Stimulated activated CD8-positive, alpha-beta memory T cell treated with anti-CD3 and anti-CD28 coated beads, Interleukin-15, amount 100 ng/mL, for 24 hours (primary cell): ENCODE data around the gene CEP57.
"Not testable (repeated sequence)": the region's sequence is repeated elsewhere in the genome, so short reads cannot be mapped to it uniquely, and the experiment has no call there.

Source experiments
- DNase-seq: peaks from one replicate; pipeline ENCODE4 v3.0.0-alpha.2; 2020; ENCODE audit warnings: low read depth

CEP57 gene

DNA sequence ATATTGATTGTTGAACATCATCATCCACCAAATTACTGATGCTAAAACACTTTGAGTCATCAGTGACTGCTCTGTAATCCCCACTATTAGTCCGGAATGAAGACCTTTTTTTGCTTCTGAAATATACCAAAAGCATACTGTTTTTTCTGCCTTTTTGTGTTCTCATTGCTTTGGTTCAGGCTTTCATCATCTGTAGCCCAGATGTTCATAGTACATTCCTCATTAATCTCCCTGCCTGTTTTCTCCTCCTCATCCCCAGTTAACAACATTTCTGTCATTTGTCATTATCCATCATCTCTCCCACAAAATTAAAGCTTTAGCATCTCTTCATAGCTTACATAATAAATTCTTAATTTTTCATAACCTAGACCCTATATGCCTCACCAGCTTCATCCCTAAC is 9.2 kb downstream of the CEP57 start:
- DNase-seq, result no peak

DNA sequence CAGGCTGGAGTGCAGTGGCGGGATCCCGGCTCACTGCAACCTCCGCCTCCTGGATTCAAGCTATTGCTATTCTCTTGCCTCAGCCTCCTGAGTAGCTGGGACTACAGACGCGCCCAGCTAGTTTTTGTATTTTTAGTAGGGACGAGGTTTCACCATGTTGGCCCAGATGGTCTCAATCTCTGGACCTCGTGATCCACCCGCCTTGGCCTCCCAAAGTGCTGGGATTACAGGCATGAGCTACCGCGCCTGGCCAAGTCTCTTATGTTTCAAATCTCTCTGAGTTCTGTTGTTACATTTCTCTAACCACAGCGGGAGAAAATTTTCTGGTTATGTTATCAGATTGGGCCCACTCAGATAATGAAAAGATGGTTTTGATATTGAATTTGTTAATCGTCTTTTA is 10.1 kb downstream of the CEP57 start:
- no peak for DNase-seq

DNA sequence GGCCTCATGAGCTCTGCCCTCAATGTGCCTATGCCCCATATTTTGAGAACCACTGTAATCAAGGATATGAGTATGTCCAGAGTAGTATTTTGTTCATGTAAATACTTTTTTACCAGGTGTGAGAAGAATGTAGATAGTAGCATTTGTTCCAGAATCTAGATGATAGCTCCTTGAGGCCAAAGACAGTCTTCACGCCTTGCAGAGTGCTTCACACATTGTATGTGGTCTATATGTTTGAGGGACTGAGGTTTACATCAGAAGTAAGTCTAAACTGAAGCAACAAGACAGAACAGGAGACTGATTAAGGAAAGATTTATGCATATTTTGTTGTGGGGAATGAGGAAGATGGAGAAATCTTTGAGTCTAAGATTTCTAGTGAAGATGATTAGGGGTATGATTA is 12.5 kb downstream of the CEP57 start:
- no peak for DNase-seq

DNA sequence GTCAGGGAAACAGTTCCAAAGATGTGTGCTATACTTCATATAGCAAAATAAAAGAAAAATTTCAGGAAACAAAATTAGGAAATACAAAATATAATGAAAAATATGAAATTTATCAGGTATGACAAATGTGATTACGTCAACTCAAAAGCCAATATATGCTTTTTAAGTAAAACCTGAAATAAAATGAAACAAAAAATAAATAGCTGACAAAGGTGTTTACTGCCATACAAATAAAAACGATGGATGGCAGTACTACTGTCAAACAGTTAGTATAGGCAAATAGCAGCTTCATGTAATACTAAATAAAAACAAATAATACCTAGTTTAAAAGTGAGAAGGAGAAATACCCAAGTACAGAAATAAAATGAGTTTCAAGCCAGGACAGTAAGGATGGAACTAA is 13.7 kb downstream of the CEP57 start:
- no peak for DNase-seq

DNA sequence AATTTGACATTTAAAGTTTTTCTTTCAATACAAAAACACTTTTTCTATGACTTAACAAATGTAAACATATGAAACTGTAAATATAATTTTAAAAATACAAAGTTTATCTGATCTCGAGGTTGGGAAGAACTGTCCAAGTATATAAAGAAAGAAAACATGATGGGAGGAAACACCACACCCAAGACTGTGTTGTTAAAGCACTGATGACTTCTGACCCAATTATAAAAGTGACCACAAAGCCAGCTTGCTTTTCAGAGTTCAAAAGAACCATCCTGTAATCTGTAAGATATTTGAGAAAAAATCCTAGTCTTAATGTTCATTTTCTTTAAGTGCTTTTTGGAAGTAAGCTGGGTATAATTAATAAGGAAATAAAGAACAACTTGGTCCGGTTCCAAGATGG is 15.6 kb downstream of the CEP57 start:
- DNase-seq, result no peak

DNA sequence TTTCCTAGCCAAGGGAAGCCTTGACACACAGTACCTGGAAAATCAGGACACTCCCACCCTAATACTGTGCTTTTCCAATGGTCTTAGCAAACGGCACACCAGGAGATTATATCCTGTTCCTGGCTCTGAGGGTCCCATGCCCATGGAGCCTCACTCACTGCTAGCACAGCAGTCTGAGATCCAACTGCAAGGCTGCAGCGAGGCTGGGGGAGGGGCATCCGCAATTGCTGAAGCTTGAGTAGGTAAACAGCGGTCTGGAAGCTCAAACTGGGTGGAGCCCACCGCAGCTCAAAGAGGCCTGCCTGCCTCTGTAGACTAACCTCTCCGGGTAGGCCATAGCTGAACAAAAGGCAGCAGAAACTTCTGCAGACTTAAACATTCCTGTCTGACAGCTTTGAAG is 16.2 kb downstream of the CEP57 start:
- DNase-seq, result not testable (repeated sequence)

DNA sequence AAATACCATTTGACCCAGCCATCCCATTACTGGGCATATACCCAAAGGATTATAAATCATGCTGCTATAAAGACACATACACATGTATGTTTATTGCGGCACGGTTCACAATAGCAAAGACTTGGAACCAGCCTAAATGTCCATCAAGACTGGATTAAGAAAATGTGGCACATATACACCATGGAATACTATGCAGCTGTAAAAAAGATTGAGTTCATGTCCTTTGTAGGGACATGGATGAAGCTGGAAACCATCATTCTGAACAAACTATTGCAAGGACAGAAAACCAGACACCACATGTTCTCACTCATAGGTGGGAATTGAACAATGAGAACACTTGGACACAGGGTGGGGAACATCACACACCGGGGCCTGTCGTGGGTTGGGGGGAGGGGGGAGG is 20.8 kb downstream of the CEP57 start:
- DNase-seq, result not testable (repeated sequence)

DNA sequence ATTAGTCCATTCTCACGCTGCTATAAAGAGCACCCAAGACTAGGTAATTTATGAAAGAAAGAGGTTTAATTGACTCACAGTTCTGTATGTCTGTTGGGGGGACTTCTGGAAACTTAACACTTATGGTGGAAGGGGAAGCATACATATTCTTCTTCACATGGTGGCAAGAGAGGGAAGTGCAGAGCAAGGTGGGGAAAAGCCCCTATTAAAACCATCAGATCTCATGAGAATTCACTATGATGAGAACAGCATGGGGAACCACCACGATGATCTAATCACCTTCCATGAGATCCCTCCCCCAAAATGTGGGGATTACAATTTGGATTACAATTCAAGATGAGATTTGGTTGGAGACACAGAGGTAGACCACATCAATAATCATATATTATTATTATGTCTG is 25.7 kb downstream of the CEP57 start:
- no peak for DNase-seq

DNA sequence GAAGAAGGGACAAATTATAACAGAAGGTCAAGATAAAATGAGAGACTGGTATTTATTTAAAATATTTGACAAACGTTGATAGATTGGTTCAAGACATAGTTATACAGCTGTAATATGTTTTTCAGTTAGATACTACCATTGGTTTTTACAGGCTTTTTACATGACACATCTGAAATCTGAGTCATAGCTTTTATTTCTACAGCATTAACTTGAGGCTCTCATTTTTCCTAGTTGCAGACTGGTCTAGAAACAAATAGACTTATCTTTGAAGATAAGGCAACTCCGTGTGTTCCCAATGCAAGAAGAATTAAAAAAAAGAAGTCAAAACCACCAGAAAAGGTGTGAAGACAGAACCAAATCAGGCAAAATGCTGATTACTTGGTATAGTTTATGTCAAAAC is 31.3 kb downstream of the CEP57 start:
- no peak for DNase-seq

DNA sequence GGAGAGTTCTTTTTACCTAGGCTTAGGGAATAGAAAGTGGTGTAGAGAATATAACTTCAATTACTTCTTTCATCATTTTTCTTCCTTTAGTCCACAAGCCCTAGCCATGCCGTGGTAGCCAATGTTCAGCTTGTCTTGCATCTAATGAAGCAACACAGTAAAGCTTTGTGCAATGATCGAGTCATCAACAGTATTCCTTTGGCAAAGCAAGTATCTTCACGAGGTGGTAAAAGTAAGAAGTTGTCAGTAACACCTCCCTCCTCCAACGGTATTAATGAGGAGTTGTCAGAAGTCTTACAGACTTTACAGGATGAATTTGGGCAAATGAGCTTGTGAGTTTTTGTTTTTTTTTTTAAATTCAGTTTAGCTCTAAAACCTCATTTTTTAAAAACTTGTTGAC is 37.4 kb downstream of the CEP57 start:
- DNase-seq, result no peak

DNA sequence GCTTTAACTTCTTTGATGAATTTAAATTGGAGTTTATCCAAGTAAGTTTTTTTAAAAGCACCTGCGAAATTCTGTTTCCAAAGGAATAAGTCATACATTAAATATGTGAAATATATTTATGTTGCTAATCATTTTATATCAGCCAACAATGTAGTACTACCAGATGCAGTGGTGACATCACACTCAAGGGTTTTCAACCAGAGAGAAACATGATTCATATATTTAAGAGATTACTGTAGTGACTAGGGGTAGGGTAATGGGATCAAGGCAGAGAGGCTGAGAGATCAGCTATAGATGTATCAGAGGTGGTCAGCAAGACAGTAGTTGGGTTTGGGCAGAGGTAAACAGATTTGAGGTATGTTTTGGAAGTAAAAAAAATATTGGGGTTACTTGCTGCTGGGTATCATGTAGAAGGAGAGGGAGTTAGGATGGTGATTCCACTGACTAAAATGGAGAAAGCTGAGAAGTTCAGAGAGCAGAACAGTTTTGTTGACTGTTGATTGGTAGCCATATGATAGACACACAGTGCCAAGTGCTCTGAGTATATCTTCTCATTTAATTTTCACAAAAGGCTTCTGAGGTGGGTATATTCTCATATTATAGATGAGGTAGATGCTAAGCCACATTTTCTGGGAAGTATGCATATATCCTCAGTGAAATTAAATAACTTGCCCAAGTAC is 39.4 kb downstream of the CEP57 start:
- DNase-seq, result no peak

DNA sequence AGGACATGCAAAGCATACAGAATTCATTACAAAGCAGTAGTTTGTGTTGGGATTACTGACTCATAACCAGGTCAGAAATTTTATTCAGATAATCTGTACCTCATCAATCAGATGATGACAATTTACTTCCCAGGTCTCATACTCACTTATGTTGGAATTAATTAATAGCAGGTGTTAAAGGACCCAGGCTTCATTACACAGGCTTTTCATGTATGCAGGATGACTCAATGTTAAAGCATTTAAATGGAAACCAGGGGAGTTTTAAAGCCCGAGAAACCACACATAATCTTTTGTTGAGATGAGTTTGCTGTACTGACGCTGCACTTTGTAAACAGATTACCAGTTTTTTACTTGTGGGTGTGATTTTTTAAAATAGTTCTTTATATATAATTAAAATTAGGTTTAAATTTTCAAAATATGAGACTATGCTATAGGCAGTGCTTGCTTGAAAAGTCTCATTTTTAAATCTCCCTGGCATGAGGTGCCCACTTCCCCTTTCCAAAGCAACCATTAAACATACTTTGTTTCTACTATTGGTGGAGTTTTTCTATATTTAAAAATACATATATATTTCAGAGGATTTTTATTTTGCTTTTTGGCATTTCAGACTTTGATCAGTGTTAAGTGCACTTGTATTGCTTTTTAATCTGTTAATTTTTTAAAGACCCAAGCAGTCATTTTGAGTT is 41.0 kb downstream of the CEP57 start:
- no peak for DNase-seq

DNA sequence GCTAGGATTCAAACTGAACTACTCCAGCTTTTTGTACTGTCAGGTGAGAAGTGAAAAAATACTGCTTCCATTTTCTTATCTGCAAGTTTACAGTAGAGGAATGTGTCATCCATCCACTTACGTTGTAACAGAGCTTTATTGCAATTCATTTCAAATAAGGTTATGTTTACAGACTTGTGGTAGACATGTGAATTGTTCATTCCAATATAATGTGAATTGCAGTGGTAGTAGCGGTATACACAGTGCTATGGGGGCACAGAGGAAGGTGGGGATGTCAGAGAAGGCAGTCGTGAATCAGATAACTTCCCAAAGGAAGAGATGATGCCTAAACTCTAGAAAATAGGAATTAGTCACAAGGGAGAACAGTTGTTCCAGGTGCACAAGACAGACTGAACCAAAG is 42.5 kb downstream of the CEP57 start:
- no peak for DNase-seq

DNA sequence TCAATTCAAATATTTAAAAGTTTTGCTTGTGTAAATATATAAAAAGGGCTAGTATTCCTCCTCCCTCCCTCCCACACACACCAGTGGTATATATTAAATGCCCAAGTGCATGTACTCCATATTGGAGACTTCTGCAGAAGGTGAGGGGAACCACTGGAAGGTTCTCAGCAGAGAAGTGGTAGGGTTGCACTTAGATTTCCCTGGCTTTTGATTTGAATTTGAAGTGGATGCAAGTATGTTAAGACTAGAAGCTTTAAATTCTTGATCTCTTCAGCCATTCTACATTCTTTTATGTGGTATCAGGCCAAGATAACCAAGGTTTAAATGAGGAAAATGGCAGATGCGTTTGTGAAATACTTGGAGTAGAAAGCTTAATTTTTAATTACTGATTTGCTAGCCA is 43.1 kb downstream of the CEP57 start:
- no peak for DNase-seq

DNA sequence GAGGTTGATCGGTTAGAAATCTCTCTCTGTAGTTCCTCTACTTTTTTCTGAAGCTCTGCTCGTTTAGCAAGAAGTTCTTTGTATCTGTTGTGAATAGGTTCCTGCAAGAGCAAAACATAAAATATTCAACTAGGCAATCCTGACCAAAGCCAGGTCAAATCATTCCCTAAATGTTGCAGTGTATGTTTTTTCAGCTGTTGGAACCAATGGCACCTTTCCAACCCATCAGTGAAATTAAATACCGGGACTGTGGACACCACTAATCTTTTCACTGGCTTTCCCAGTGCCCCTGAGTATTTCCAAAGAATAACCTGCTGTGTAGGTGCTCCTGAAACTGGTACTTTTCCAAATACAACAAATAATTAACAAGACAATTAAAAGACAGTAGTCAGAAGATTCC is 45.1 kb downstream of the CEP57 start:
- no peak for DNase-seq

DNA sequence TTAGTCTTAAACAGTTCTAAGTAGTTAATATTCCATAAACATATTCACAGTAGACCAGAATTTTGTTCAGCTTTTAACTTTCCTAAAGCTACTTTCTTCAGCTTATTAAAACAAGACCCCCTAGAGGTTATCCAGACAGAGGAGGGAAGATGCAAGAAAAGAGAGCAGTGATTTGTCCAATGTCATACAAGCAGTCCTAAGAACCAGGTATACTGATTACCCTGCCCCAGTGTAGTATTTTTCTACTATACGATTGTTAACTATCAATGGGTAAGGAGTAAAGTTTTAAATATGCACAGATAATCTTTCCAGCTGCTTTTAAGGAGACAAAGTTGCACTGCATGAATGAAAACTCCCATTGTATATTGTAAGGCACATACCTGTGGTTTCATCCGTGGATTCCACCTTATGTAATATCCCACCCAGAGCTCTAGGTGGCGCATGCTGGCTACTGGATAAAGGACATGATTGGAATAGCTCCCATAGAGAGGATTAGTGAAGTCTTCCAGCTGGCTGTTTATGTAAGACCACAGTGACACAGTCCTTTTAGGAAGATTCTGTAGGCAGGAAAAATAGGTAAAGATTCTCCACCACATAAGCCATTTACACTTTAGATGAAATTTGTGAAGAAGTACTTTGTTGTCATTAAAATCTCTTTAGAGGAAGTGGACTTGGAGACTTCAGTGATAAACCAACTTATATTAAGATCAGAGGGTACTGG is 45.6 kb downstream of the CEP57 start:
- DNase-seq, result no peak

DNA sequence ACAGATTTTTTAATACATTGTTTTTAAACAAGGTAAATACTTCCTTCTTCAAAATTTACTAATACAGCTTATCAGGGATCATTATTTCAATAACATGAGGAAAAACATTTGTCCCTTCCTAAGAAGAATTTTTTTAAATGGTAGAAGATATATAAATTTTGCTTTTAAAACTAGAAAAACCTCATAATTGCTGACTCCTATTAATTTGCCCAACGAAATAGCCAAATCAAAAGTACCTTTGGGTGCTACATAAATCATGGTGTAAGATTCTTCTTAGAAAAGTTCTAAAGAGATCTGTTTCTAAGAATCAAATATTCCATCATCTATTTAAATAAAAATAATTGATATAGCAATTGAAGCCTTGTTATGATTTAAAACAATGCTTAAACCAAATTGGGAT is 54.9 kb downstream of the CEP57 start:
- no peak for DNase-seq

DNA sequence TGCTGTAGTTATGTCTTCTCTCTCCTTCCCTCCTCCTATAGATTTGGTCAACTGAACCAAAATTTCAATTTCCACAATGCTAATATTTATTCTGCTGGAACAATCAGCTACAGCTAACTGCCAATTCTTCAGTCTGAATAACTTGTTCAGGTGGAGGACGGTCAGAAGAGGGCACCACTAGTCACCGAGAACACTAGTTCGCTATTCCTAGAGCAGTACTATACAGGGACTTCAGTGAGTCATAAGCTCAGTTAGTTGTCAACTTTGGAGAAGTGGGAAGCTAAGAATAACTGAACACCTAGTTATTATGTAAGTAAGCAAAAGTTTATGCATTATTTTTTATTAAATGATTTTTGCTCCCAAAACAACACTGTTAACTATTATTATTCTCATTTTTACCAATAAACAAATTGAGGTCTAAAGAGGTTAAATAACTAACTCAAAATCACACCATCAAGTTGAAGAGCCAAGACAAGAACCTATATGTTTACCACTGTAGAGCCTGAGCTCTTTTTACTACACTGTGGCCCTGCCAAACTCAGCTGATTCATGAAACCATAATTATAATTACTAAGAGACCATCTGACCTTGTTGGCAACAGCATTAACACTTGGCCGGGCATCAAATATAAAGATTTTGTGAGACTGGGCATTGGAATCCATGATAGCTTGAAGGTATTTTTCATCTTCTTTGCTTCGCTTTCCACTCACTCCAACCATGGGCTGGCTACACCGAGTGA is 59.0 kb downstream of the CEP57 start:
- no peak for DNase-seq

DNA sequence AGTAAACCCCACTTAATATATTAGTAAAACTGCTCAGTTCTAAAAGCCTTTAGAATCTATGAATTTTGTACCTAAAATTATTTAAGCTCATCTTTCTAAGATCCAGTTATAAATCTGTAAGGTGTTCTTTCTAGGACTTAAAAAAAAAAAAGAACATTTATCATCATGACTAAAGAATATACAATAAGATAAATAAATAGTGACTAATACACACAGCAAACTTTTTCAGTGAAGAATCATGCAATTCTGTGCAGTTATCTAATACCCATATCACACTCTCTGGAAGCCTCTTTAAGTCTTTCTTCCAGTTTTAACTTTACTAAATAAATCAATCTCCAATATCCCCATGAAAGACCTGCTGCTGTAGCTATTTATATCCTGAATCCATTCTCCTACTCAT is 59.8 kb downstream of the CEP57 start:
- DNase-seq, result no peak

DNA sequence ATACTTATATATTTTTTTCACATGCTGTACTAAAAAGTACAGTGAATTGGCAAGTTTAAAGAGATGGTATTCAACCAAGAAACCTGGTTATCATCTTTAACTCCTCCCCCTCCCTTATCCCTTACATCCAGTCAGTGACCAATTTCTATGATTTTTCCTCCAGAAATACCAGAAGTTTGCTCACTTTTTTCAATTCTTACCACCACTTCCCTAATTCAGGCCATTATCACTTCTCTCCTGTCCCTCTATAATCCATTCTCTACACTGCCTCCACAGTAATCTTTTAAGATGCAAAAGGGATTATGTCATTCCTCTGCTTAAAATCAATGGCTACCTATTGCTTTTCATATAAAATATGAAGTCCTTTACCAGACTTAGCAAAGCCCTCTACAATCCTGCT is 62.8 kb downstream of the CEP57 start:
- DNase-seq, result no peak

DNA sequence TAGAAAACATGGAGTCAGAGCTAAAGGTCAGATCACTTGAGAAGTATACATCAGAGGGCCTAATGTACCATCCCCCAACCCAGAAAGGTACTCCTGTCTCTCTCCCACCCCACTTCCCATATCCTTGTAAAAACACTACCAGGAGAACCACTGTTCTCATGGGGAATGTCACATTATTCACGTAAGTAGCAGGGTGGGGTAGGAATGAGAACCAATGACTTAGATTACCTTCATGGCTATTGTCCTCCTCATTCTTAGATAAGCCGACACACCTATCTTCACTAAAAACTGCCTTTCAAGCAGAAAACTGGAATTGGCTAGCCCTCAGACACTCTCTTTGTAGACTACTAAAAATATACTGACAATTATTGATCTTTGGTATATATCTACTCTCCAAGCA is 63.6 kb downstream of the CEP57 start:
- no peak for DNase-seq

DNA sequence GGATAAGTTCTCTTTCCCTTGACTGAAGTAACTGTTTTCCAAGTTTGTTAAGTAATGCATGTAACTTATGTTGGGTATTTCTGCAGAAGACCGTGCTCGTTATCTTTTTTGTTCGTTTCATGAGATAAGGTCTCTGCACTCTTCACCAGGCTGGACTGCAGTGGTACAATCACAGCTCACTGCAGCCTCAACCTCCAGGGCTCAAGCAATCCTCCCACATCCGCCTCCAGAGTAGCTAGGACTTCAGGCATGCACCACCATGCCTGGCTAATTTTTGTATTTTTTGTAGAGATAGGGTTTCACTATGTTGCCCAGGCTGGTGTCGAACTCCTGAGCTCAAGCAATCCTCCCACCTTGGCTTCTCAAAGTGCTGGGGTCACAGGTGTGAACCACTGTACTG is 64.1 kb downstream of the CEP57 start:
- not testable (repeated sequence) for DNase-seq

DNA sequence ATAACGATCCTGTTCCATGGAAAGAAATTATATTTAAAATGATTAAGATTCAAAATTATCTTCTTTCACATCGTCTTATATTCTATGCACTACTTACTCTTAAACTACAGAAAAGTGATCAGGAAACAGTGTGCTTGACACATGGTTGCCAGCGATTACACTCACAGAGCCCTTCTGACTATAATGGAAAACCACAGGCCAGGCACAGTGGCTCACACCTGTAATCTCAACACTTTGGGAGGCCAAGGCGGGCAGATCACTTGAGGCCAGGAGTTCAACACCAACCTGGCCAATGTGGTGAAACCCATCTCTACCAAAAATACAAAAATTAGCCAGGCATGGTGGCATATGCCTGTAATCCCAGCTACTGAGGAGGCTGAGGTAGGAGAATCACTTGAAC is 69.7 kb downstream of the CEP57 start:
- not testable (repeated sequence) for DNase-seq
